HG03565 (cell line): ENCODE results near the gene KLRC1.
"Not testable (repeated sequence)": the region's sequence is repeated elsewhere in the genome, so short reads cannot be mapped to it uniquely, and the experiment has no call there.

Experiments used
- ATAC-seq: cut with Tn5 transposase; IDR thresholded peaks from one replicate; pipeline ENCODE4 v1.9.1; 2021; ENCODE audit warnings: mild to moderate bottlenecking, moderate library complexity; ENCODE audit not compliant: unreplicated experiment

The KLRC1 gene

DNA sequence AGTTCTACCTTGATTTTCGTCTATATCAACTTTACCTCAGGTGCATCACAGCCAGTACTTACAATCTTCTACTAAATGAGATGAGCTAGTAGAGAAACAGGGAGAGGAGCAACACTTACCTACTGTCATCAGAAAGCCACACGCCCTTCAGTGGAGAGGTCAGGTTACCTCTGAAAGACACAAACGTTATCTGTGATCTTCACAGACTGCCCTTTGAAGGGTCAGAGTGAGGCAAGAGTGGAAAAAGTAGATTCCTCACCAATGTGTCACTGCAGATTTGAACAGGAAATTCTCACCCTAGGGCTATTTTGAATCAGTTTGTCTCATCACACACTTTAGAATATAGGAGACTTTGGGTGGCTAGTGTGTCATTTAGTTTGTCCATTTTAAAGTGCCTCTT is 31.0 kb downstream of the KLRC1 start:
- ATAC-seq = not testable (repeated sequence)

GRCh38 chr12:10420334-10420733 is 32.8 kb downstream of the KLRC1 start, which contains the start of gene KLRC3:
TSS of gene KLRC3 (minus strand) at chr12:10420595. CDS start at chr12:10420550, 45 bp downstream.
- not testable (repeated sequence) for ATAC-seq

DNA sequence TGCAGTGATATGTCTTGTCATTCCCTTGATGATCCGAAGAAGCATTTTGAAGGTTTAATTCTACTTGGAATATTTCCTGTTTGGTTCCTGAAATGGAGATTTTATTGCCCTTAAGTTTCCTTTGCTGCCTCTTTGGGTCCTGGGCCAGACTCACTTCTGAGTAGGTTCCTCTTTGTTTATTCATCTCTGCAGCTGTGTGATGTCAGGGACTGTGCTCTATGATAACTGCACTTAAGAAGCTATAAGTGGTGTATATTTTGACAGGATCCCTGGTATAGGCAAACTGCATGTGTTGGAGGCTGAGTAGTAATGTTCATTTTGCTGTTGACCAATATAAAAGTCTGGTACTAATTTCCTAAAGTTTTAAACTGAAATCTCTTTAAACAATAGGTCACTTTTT is 43.8 kb downstream of the KLRC1 start, which contains the start of gene KLRC4:
Gene KLRC4 (minus strand): TSS at position 366 of the 400 bp plus-strand sequence. CDS start 182 bp downstream, at position 184.
- ATAC-seq = no peak

DNA sequence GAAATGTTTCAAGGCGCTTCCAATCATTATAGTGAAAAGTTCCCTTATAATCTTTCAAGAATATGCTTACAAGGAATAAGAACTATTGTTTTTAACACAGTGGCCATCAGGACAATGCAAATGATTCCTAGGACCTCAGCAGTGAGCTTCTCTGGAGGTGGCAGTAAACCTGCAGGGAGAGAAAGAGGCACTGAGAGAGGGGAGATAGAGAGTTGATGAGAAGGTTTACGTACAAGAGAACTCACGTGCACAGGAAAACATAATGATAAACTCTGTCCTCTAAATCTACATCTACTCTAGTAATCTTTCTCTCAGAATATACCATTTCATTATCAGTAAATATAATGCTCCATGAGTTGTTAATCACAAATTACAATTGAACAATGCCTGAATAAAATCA is 44.3 kb downstream of the KLRC1 start:
- ATAC-seq = no peak

GRCh38 chr12:10406725-10407124 is 46.5 kb downstream of the KLRC1 start:
- no peak for ATAC-seq

DNA sequence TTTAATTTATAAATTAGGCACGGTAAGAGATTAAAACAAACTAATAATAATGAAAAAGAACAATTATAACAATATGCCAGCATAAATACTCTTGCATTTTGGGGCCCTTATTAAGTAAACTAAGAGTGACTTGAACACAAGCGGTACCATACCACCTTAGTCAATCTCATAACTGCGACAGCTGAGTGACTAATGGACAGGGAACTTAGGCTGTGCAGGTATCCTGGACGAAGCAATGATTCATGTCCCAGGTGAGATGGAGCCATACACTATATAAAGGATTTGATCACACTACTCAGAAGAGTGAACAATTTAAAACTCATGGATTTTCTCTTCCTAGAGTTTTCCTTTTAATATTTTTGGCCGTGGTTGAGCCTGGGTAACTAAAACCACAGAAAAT is 47.9 kb downstream of the KLRC1 start:
- no peak for ATAC-seq

- ATAC-seq = no peak
Measured at GRCh38 chr12:10404798-10405197, 48.4 kb downstream of the KLRC1 start.

- no peak for ATAC-seq
Measured at GRCh38 chr12:10400829-10401228, 52.3 kb downstream of the KLRC1 start.

GRCh38 chr12:10398168-10398567 is 55.0 kb downstream of the KLRC1 start:
- no peak for ATAC-seq

DNA sequence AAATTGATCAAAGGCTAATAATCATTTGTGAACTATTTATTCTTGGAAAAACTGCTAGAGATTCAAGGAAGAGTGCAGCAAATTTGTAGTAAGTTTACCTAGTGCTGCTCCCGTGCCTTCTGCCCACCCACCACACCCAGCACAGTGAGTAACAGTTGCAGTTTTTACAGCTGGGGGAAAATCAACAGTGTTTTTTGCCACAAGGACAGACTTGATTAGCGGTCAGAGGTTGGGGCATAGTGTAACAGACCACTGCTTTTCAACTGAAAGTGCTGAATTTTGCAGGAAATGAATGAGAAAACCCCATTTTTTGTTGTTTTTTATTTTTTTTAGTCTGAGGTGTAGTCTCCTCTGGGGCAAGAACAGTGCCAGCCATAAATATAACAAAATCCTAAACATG is 55.9 kb downstream of the KLRC1 start:
- ATAC-seq = no peak

GRCh38 chr12:10396176-10396575 is 57.0 kb downstream of the KLRC1 start:
- ATAC-seq = not testable (repeated sequence)
